H9 (cell line): ENCODE data around the gene RPAP2. TPM values are rescaled to one million over a fixed set of nuclear protein-coding genes. Genes with fewer than 3 reads are reported as not detected.
"Not testable (repeated sequence)": the region's sequence is repeated elsewhere in the genome, so short reads cannot be mapped to it uniquely, and the experiment has no call there.

ENCODE experiments used
- DNase-seq: peaks from one replicate; pipeline ENCODE4 v3.0.0-alpha.2; 2017
- H2AFZ ChIP-seq: one replicate; pipeline ENCODE4 v1.6.1; 2013; ENCODE audit warnings: mild to moderate bottlenecking, low read length, control low read depth, moderate library complexity
- H2AK5ac ChIP-seq: 2 replicates; pipeline ENCODE4 v1.6.1; 2013; ENCODE audit warnings: low read length, control low read depth, mixed read lengths; ENCODE audit not compliant: insufficient read length
- H2BK120ac ChIP-seq: one replicate; pipeline ENCODE4 v1.6.1; 2013; ENCODE audit warnings: low read depth, mild to moderate bottlenecking, low read length, control low read depth, inconsistent platforms; ENCODE audit not compliant: poor library complexity, severe bottlenecking
- H2BK12ac ChIP-seq: 2 replicates; pipeline ENCODE4 v1.6.1; 2013; ENCODE audit warnings: low read length, control low read depth, mixed read lengths, low read depth; ENCODE audit not compliant: insufficient read length
- H2BK15ac ChIP-seq: 2 replicates; pipeline ENCODE4 v1.6.1; 2013; ENCODE audit warnings: low read depth, low read length, control low read depth
- H2BK20ac ChIP-seq: one replicate; pipeline ENCODE4 v1.6.1; 2013; ENCODE audit warnings: low read depth, mild to moderate bottlenecking, low read length, control low read depth, inconsistent platforms; ENCODE audit not compliant: poor library complexity, severe bottlenecking
- H2BK5ac ChIP-seq: 2 replicates; pipeline ENCODE4 v1.6.1; 2013; ENCODE audit warnings: low read length, control low read depth, mixed read lengths; ENCODE audit not compliant: insufficient read length
- H3K14ac ChIP-seq: 2 replicates; pipeline ENCODE4 v1.6.1; 2013; ENCODE audit warnings: low read length, control low read depth; ENCODE audit not compliant: insufficient read depth
- H3K18ac ChIP-seq: 2 replicates; pipeline ENCODE4 v1.6.1; 2013; ENCODE audit warnings: low read depth, mild to moderate bottlenecking, mixed read lengths, low read length, control low read depth; ENCODE audit not compliant: insufficient read length
- H3K23ac ChIP-seq: 2 replicates; pipeline ENCODE4 v1.6.1; 2013; ENCODE audit warnings: low read length, control low read depth, mixed read lengths, low read depth; ENCODE audit not compliant: insufficient read length
- H3K23me2 ChIP-seq: 2 replicates; pipeline ENCODE4 v1.6.1; 2013; ENCODE audit warnings: low read depth, mild to moderate bottlenecking, mixed read lengths, low read length, control low read depth; ENCODE audit not compliant: insufficient read length, poor library complexity, severe bottlenecking
- H3K27ac ChIP-seq: 2 replicates; pipeline ENCODE4 v1.5.1; 2013; ENCODE audit warnings: low read length, control low read depth, mixed read lengths, low read depth; ENCODE audit not compliant: insufficient read length
- H3K27me3 ChIP-seq: 2 replicates; pipeline ENCODE4 v1.6.1; 2013; ENCODE audit warnings: low read length, control low read depth, inconsistent platforms; ENCODE audit not compliant: insufficient read depth
- H3K4ac ChIP-seq: 2 replicates; pipeline ENCODE4 v1.6.1; 2013; ENCODE audit warnings: low read depth, mild to moderate bottlenecking, control low read depth, inconsistent platforms, low read length, moderate library complexity
- H3K4me1 ChIP-seq: 2 replicates; pipeline ENCODE4 v1.6.1; 2013; ENCODE audit warnings: low read length, control low read depth, inconsistent platforms; ENCODE audit not compliant: insufficient read depth
- H3K4me2 ChIP-seq: 2 replicates; pipeline ENCODE4 v1.6.1; 2013; ENCODE audit warnings: low read length, control low read depth, mixed read lengths; ENCODE audit not compliant: insufficient read length, insufficient read depth
- H3K56ac ChIP-seq: 2 replicates; pipeline ENCODE4 v1.6.1; 2013; ENCODE audit warnings: low read depth, mild to moderate bottlenecking, mixed read lengths, low read length, control low read depth; ENCODE audit not compliant: insufficient read length
- H3K79me1 ChIP-seq: 2 replicates; pipeline ENCODE4 v1.6.1; 2013; ENCODE audit warnings: low read depth, mild to moderate bottlenecking, moderate library complexity, low read length, control low read depth, inconsistent platforms; ENCODE audit not compliant: insufficient read depth, poor library complexity, severe bottlenecking
- H3K79me2 ChIP-seq: 2 replicates; pipeline ENCODE4 v1.6.1; 2013; ENCODE audit warnings: low read length, control low read depth, inconsistent platforms; ENCODE audit not compliant: insufficient read depth
- H3K9ac ChIP-seq: 2 replicates; pipeline ENCODE4 v1.6.1; 2013; ENCODE audit warnings: low read length, control low read depth, mixed read lengths; ENCODE audit not compliant: insufficient read length; ENCODE audit errors: extremely low read depth
- H3K9me3 ChIP-seq: one replicate; pipeline ENCODE4 v1.6.1; 2013; ENCODE audit warnings: low read depth, low read length, inconsistent platforms; ENCODE audit not compliant: control insufficient read depth
- H3T11ph ChIP-seq: one replicate; pipeline ENCODE4 v1.6.1; 2013; ENCODE audit warnings: mild to moderate bottlenecking, low read length, control low read depth, inconsistent platforms
- H4K20me1 ChIP-seq: one replicate; pipeline ENCODE4 v1.6.1; 2013; ENCODE audit not compliant: control insufficient read depth, insufficient read length, insufficient read depth
- H4K5ac ChIP-seq: 2 replicates; pipeline ENCODE4 v1.6.1; 2013; ENCODE audit warnings: low read depth, mild to moderate bottlenecking, mixed read lengths, low read length, control low read depth; ENCODE audit not compliant: insufficient read length
- H4K8ac ChIP-seq: replicated peaks from 2 replicates; pipeline ENCODE4 v1.6.1; 2013; ENCODE audit warnings: low read length, control low read depth, mixed read lengths, low read depth; ENCODE audit not compliant: insufficient read length
- H4K91ac ChIP-seq: 2 replicates; pipeline ENCODE4 v1.6.1; 2013; ENCODE audit warnings: low read depth, mild to moderate bottlenecking, moderate library complexity, mixed read lengths, low read length, control low read depth; ENCODE audit not compliant: insufficient read length
- H3K27ac Mint-ChIP-seq, 3 experiments: 2 replicates in 2 of 3; 3 replicates in 1 of 3; pipeline ENCODE4 v1.8.0; 2020 to 2021; ENCODE audit warnings: mixed read lengths in 3 of 3, mild to moderate bottlenecking in 1 of 3, moderate library complexity in 1 of 3
- H3K27me3 Mint-ChIP-seq: 2 replicates; pipeline ENCODE4 v1.8.0; 2021; ENCODE audit warnings: low read depth, mild to moderate bottlenecking, moderate library complexity, mixed read lengths
- H3K36me3 Mint-ChIP-seq, 3 experiments: 2 replicates in 2 of 3; 3 replicates in 1 of 3; pipeline ENCODE4 v1.8.0; 2020 to 2021; ENCODE audit warnings: low read depth in 3 of 3, mixed read lengths in 3 of 3; ENCODE audit not compliant: insufficient read depth in 1 of 3
- H3K4me1 Mint-ChIP-seq, 2 experiments: 2 replicates each; pipeline ENCODE4 v1.8.0; 2020; ENCODE audit warnings: mixed read lengths in 2 of 2
- H3K4me3 Mint-ChIP-seq, 2 experiments: 2 replicates in 1 of 2; 3 replicates in 1 of 2; pipeline ENCODE4 v1.8.0; 2020 to 2021; ENCODE audit warnings: mild to moderate bottlenecking in 2 of 2, mixed read lengths in 2 of 2, moderate library complexity in 1 of 2
- H3K9me3 Mint-ChIP-seq, 2 experiments: 2 replicates in 1 of 2; 3 replicates in 1 of 2; pipeline ENCODE4 v1.8.0; 2020; ENCODE audit warnings: mild to moderate bottlenecking in 2 of 2, mixed read lengths in 2 of 2, moderate library complexity in 1 of 2
- CTCF ChIP-seq: fragments of 200-600 bp; sonication (generic); conservative IDR thresholded peaks from 3 replicates; pipeline ENCODE4 v1.8.0; 2021; ENCODE audit warnings: antibody characterized with exemption, mild to moderate bottlenecking
- WGBS: extraction: QIAGEN DNeasy Blood & Tissue Kit; methylation state at CpG from one replicate; pipeline ENCODE4 v1.1.7; 2013; ENCODE audit warnings: missing lambda C conversion rate, low lambda C conversion rate, mixed read lengths; ENCODE audit not compliant: insufficient read length; ENCODE audit errors: extremely low coverage; 5-methylcytosine and 5-hydroxymethylcytosine counted together
- total RNA-seq: library from RNA; stranded (reverse); gene quantifications from 2 replicates; pipeline ENCODE4 v1.2.1, GENCODE V29; 2021

The RPAP2 gene
- total RNA-seq, 1 experiment from 2014 or later: 27.4 TPM

GRCh38 chr1:92277105-92277723 is 21.6 kb upstream of the RPAP2 start:
- Histone ChIP-seq H3K9ac (no peak overlapping the region), H3K18ac (no peak overlapping the region), H3K14ac (no peak overlapping the region), H2BK120ac (no peak overlapping the region), H4K20me1 (no peaks in the 10 kb centered on the region), H3K4ac (no peak overlapping the region), H2BK5ac (no peak overlapping the region), H4K8ac (no peak overlapping the region), H2AK5ac (no peak overlapping the region), H4K91ac (no peak overlapping the region), H3K4me2 (no peak overlapping the region), H3K27me3 (no peaks in the 10 kb centered on the region), H2BK15ac (no peak overlapping the region), H3K79me1 (no peaks in the 10 kb centered on the region), H3K56ac (no peak overlapping the region), H3K23me2 (no peaks in the 10 kb centered on the region), H2BK20ac (no peak overlapping the region), H2AFZ (no peak overlapping the region), H3K9me3 (no peaks in the 10 kb centered on the region), H3T11ph (no peak overlapping the region), H3K27ac (no peak overlapping the region), H4K5ac (no peak overlapping the region), H3K4me1 (no peaks in the 10 kb centered on the region), H3K23ac (no peak overlapping the region), H3K79me2 (no peaks in the 10 kb centered on the region), H2BK12ac (no peak overlapping the region)
- Mint-ChIP-seq H3K4me1 (no peaks in the 10 kb centered on the region), H3K36me3 (peaks cover 21 to 53% (median 51%) of the 10 kb centered on the region in 3 experiments; a peak in 6 of 7 replicates), H3K27ac (no peak overlapping the region; a peak in 1 of 7 replicates), H3K4me3 (no peak overlapping the region), H3K9me3 (no peaks in the 10 kb centered on the region), H3K27me3 (no peaks in the 10 kb centered on the region)
- DNase-seq: no peak
- WGBS: no CpG with 5 or more reads among the region's 4 CpGs
- TF ChIP-seq CTCF: no peak

- DNase-seq, H3K27me3 ChIP-seq, H3K27me3 Mint-ChIP-seq, H3K4me2 ChIP-seq, H4K5ac ChIP-seq, H2AK5ac ChIP-seq, H2BK15ac ChIP-seq, H4K20me1 ChIP-seq, H3K79me2 ChIP-seq, H3K27ac Mint-ChIP-seq, H3K56ac ChIP-seq, H3K4me1 ChIP-seq, H3K23me2 ChIP-seq, H3K23ac ChIP-seq, H3K18ac ChIP-seq, H4K8ac ChIP-seq, H3T11ph ChIP-seq, H3K9me3 Mint-ChIP-seq, H3K79me1 ChIP-seq, H2BK120ac ChIP-seq, H3K14ac ChIP-seq, H3K27ac ChIP-seq, H3K4ac ChIP-seq, H2AFZ ChIP-seq, H3K9ac ChIP-seq, H4K91ac ChIP-seq, H3K4me1 Mint-ChIP-seq, H2BK20ac ChIP-seq, H2BK12ac ChIP-seq, H3K9me3 ChIP-seq, H3K4me3 Mint-ChIP-seq, H2BK5ac ChIP-seq: not testable (repeated sequence)
- WGBS: no CpG with 5 or more reads among the region's 15 CpGs
- H3K36me3 Mint-ChIP-seq: peaks cover 28 to 66% (median 58%) of the 10 kb centered on the region in 3 experiments
Measured at GRCh38 chr1:92279781-92280180, 19.1 kb upstream of the RPAP2 start.
